ENCODE measurements around the gene DDX59. TPM values are rescaled to one million over a fixed set of nuclear protein-coding genes. Genes with fewer than 3 reads are reported as not detected.

DDX59 gene
- 10 to 100 TPM; 19.5 to 28.1 TPM for total RNA-seq

DNA sequence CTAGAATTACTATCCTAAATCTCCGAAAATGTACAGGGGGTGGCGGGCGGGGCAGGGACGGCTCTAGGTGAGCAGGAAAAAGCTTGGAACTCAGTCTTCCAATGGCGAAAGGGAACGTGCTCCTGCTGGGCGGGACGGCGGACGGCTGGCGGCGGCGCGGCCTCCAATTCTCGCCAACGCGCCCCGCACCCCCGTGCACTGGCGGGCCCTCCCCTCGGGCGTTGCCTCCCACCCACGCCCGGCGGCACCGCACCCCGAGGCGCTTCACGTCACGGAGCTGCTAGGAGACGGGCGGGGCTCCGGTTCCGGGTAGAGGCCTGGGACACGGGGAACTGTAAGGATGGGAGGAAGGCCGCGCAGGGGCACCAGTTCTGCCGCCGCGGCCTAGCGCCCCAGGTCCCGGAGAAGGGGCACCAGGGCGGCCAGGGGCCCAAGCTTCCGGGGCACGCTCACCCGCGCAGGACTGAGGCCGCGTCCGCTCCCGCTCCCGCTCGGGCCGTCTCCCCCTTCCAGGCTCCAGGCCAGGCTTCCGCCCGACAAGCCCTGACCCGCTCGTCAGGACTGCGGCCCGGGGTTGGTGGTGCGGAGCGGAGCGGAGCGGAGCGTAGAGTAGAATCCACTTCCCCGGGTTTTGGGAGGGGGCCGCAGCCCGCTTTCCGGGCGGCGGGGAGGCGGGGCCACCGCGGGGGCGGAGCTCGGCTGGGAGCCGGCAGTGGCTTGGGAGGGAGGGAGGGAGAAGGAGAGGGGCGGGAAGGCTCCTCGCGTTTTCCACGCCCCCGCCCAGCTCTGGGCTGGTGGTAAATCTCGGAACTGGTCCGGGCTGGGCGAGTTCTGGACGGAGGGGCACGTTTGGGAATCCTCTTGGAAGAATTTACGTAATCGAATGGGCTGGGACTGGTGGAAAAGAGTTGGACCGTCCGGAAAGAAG lies at the start of gene DDX59:
Gene DDX59 (minus strand): TSS at position 594 of the 928 bp plus-strand sequence. CDS start 3,167 bp downstream, outside the sequence.
- Histone ChIP-seq H3K36me3 (no peaks in the 10 kb centered on the region), H3K4me1 (replicated peaks) (no peaks in the 10 kb centered on the region), H3K9me3 (no peaks in the 10 kb centered on the region), H3K27me3 (replicated peaks; ENCODE audit: insufficient read depth) (no peaks in the 10 kb centered on the region), H3K4me3 (peak within 1 kb of the TSS; percentile 70 to 88), H3K27ac (peak within 1 kb of the TSS; percentile 95 to 98)
- peak; percentile 71 for TF ChIP-seq POLR2A (IDR thresholded peaks at IDR 0.05)
- TF ChIP-seq, protein P1, sequence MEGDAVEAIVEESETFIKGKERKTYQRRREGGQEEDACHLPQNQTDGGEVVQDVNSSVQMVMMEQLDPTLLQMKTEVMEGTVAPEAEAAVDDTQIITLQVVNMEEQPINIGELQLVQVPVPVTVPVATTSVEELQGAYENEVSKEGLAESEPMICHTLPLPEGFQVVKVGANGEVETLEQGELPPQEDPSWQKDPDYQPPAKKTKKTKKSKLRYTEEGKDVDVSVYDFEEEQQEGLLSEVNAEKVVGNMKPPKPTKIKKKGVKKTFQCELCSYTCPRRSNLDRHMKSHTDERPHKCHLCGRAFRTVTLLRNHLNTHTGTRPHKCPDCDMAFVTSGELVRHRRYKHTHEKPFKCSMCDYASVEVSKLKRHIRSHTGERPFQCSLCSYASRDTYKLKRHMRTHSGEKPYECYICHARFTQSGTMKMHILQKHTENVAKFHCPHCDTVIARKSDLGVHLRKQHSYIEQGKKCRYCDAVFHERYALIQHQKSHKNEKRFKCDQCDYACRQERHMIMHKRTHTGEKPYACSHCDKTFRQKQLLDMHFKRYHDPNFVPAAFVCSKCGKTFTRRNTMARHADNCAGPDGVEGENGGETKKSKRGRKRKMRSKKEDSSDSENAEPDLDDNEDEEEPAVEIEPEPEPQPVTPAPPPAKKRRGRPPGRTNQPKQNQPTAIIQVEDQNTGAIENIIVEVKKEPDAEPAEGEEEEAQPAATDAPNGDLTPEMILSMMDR (IDR thresholded peaks at IDR 0.05), result peak in 2 of 4 experiments; percentile 12 to 21
- TF ChIP-seq POLR2AphosphoS5 (IDR thresholded peaks at IDR 0.05), result peak; percentile 73
- intact Hi-C loops (cut with DNase I), result loop anchor here (1.0 to 5.0 kb wide), 2 partner anchors 70 to 133 kb away; no protein-coding TSS in a partner anchor
- peak; percentile 94 for DNase-seq (ENCODE audit: low spot score)
- 1% methylated on average over 79 of the region's 91 CpGs for WGBS

DNA sequence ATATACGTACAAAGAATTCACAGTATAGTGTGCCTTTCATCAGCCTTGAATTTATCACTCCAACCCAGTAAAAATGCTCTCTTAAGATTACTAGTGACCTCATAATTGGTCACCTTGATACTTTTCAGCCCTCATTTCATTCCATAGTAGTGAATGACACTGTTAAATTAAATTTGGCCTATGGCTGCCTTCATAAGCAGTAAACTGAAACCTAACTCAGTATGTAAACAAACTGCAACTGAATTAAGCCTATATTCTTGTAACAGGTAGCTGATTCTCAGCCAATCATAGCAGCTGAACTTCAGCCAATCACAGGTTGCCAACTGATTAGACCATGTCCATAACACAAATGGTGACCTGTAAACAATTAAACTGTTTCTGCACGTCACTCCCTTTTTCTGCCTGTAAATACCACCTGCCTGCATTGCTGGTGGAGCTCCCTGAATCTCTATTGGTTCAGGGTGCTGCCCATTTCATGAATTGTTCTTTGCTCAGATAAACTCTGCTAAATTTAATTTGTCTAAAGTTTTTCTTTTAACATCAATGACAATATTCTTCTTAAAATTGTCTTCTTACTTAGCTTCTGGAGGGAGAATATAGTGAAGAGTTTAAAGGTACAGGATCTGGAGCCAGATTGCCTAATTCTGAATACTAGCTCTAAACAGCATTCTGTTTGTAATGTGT lies 44.9 kb upstream of the DDX59 start:
- TF ChIP-seq POLR2A (IDR thresholded peaks at IDR 0.05) (no peak), POLR2AphosphoS5 (IDR thresholded peaks at IDR 0.05) (no peak)
- TF ChIP-seq, protein P1 (IDR thresholded peaks at IDR 0.05), result no peak
- intact Hi-C loops (cut with DNase I), result no loop called here
- no peaks in the 10 kb centered on the region for H3K9me3 ChIP-seq
- 93% methylated on average over 2 of the region's 2 CpGs for WGBS
- no peaks in the 10 kb centered on the region for H3K27me3 ChIP-seq (replicated peaks; ENCODE audit: insufficient read depth)
- no peak for DNase-seq (ENCODE audit: low spot score)
- H3K27ac ChIP-seq, result no peak overlapping the region
- no peaks in the 10 kb centered on the region for H3K4me1 ChIP-seq (replicated peaks)
- no peaks in the 10 kb centered on the region for H3K36me3 ChIP-seq
- no peak overlapping the region for H3K4me3 ChIP-seq

DNA sequence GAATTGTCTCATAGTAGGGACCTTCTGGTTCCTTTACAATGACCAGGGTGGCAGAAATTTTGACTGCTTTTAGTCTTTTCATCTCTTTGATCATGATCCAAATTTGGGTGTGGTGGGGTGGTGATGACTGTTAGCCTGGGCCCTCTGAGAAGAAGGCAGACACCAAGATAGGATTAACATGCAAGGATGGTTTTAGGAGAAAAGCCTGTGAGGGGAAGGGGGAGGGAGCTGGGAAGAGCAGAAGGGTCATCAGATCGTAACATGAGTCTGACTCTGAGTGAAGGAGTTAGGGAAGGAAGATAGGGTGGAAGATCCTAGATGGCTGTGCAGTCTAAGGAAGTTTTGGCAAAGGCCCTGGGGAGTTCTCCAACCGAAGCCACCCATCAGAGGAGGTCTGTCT lies 40.5 kb upstream of the DDX59 start:
- 86% methylated on average over 2 of the region's 2 CpGs for WGBS
- no peak for TF ChIP-seq POLR2AphosphoS5 (IDR thresholded peaks at IDR 0.05)
- TF ChIP-seq, protein P1 (IDR thresholded peaks at IDR 0.05), result no peak
- TF ChIP-seq POLR2A (IDR thresholded peaks at IDR 0.05), result no peak
- H3K36me3 ChIP-seq, result no peaks in the 10 kb centered on the region
- DNase-seq (ENCODE audit: low spot score), result no peak
- no peaks in the 10 kb centered on the region for H3K27me3 ChIP-seq (replicated peaks; ENCODE audit: insufficient read depth)
- no peaks in the 10 kb centered on the region for H3K4me1 ChIP-seq (replicated peaks)
- intact Hi-C loops (cut with DNase I), result no loop called here
- H3K27ac ChIP-seq, result no peak overlapping the region
- no peaks in the 10 kb centered on the region for H3K9me3 ChIP-seq
- no peak overlapping the region for H3K4me3 ChIP-seq

DNA sequence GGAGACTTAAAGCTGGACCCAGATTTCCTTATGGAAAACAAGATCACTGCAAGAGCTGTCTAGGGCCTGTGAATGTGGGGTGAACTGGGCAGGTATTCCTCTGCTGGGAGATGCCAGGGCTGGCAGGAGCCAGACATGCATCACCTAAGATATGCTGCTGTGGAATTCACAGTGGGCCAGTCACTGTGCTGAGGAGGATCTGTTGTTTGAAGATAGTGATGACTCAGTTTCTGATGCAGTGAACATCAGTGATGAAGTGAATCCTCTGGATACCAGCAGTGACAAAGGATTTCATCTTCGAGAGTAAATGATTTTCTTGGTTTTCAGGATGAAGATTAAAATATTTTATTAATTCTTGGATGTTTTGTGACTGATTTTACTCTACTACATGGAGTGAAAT lies 39.1 kb upstream of the DDX59 start:
- Histone ChIP-seq H3K9me3 (no peaks in the 10 kb centered on the region), H3K27me3 (replicated peaks; ENCODE audit: insufficient read depth) (no peaks in the 10 kb centered on the region), H3K4me1 (replicated peaks) (no peaks in the 10 kb centered on the region), H3K27ac (no peak overlapping the region), H3K4me3 (no peak overlapping the region), H3K36me3 (no peaks in the 10 kb centered on the region)
- intact Hi-C loops (cut with DNase I), result no loop called here
- 86% methylated on average over 1 of the region's 1 CpG for WGBS
- TF ChIP-seq POLR2AphosphoS5 (IDR thresholded peaks at IDR 0.05) (no peak), POLR2A (IDR thresholded peaks at IDR 0.05) (no peak)
- TF ChIP-seq, protein P1 (IDR thresholded peaks at IDR 0.05), result no peak
- no peak for DNase-seq (ENCODE audit: low spot score)

All from prostate gland (tissue), 2 donors.